ENCODE results near the gene GALK2.
"Not testable (repeated sequence)": the region's sequence is repeated elsewhere in the genome, so short reads cannot be mapped to it uniquely, and the experiment has no call there.

GALK2 gene

DNA sequence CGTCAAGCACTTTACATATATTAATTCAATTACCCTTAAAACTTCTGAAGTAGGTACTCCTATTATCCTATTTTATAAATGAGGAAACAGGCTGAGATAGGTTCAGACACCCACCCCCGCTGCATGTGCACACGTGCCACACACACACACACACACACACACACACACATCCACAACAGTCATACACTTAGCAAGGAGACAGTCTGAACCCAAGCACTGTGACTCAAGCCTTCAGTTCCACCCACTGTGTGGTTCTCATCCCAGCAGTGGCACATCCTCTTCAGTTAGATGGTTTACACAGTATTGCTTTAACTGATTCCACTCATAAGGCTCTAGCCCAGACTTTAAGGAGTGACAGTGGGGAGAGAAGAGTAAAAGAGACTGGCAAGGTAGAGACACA is 161.9 kb downstream of the GALK2 start:
- Histone ChIP-seq H3K36me3 (ENCODE audit: insufficient read depth, low read length) (no peaks in the 10 kb centered on the region; the same call in 1 of the 2 replicates), H3K4me2 (ENCODE audit: low read length) (no peak overlapping the region), H3K9me2 (ENCODE audit: low read depth, low read length) (no peaks in the 10 kb centered on the region), H3K4me3 (ENCODE audit: low read depth, low read length, poor library complexity, severe bottlenecking) (no peak overlapping the region), H4K20me1 (ENCODE audit: insufficient read depth, low read length) (no peaks in the 10 kb centered on the region), H3K27ac (ENCODE audit: low read depth, low read length, poor library complexity, severe bottlenecking) (no peak overlapping the region), H3K27me3 (ENCODE audit: insufficient read depth, low read length) (no peaks in the 10 kb centered on the region), H3K9ac (ENCODE audit: low read length) (no peak overlapping the region), H3K9me3 (ENCODE audit: low read length) (no peaks in the 10 kb centered on the region), H2AFZ (ENCODE audit: low read length) (no peak overlapping the region), H3K79me2 (ENCODE audit: insufficient read depth, low read length) (no peaks in the 10 kb centered on the region), H3F3A (ENCODE audit: insufficient read depth, low read length) (no peaks in the 10 kb centered on the region; the same call in 1 of the 2 replicates), H3K4me1 (ENCODE audit: insufficient read depth, low read length, severe bottlenecking) (no peaks in the 10 kb centered on the region)
- TF ChIP-seq CTCF (IDR thresholded peaks at IDR 0.05; ENCODE audit: low read length) (no peak), EZH2 (IDR thresholded peaks at IDR 0.05; ENCODE audit: borderline replicate concordance, low read length) (no peak)

GRCh38 chr15:49339656-49340055 is 169.6 kb downstream of the GALK2 start:
- H3K9ac ChIP-seq (ENCODE audit: low read length), result no peak overlapping the region
- no peaks in the 10 kb centered on the region for H3K9me2 ChIP-seq (ENCODE audit: low read depth, low read length)
- H3K79me2 ChIP-seq (ENCODE audit: insufficient read depth, low read length), result no peaks in the 10 kb centered on the region
- no peaks in the 10 kb centered on the region for H3K36me3 ChIP-seq (ENCODE audit: insufficient read depth, low read length)
- no peaks in the 10 kb centered on the region for H3K9me3 ChIP-seq (ENCODE audit: low read length)
- H3K4me2 ChIP-seq (ENCODE audit: low read length), result no peak overlapping the region
- H2AFZ ChIP-seq (ENCODE audit: low read length), result no peak overlapping the region
- TF ChIP-seq CTCF (IDR thresholded peaks at IDR 0.05; ENCODE audit: low read length), result no peak
- no peak for TF ChIP-seq EZH2 (IDR thresholded peaks at IDR 0.05; ENCODE audit: borderline replicate concordance, low read length)
- no peaks in the 10 kb centered on the region; the same call in 1 of the 2 replicates for H3F3A ChIP-seq (ENCODE audit: insufficient read depth, low read length)
- no peak overlapping the region for H3K4me3 ChIP-seq (ENCODE audit: low read depth, low read length, poor library complexity, severe bottlenecking)
- no peaks in the 10 kb centered on the region for H4K20me1 ChIP-seq (ENCODE audit: insufficient read depth, low read length)
- no peaks in the 10 kb centered on the region for H3K27me3 ChIP-seq (ENCODE audit: insufficient read depth, low read length)
- H3K27ac ChIP-seq (ENCODE audit: low read depth, low read length, poor library complexity, severe bottlenecking), result no peak overlapping the region
- no peaks in the 10 kb centered on the region for H3K4me1 ChIP-seq (ENCODE audit: insufficient read depth, low read length, severe bottlenecking)

GRCh38 chr15:49343546-49343945 is 173.5 kb downstream of the GALK2 start:
- H3K4me3 ChIP-seq (ENCODE audit: low read depth, low read length, poor library complexity, severe bottlenecking), result no peak overlapping the region
- H3K27me3 ChIP-seq (ENCODE audit: insufficient read depth, low read length), result no peaks in the 10 kb centered on the region
- H3K36me3 ChIP-seq (ENCODE audit: insufficient read depth, low read length), result no peaks in the 10 kb centered on the region
- H3K4me2 ChIP-seq (ENCODE audit: low read length), result no peak overlapping the region
- TF ChIP-seq CTCF (IDR thresholded peaks at IDR 0.05; ENCODE audit: low read length), result no peak
- no peak for TF ChIP-seq EZH2 (IDR thresholded peaks at IDR 0.05; ENCODE audit: borderline replicate concordance, low read length)
- no peaks in the 10 kb centered on the region; the same call in 1 of the 2 replicates for H3F3A ChIP-seq (ENCODE audit: insufficient read depth, low read length)
- no peaks in the 10 kb centered on the region for H3K9me2 ChIP-seq (ENCODE audit: low read depth, low read length)
- no peaks in the 10 kb centered on the region for H3K4me1 ChIP-seq (ENCODE audit: insufficient read depth, low read length, severe bottlenecking)
- no peaks in the 10 kb centered on the region for H3K79me2 ChIP-seq (ENCODE audit: insufficient read depth, low read length)
- no peaks in the 10 kb centered on the region for H4K20me1 ChIP-seq (ENCODE audit: insufficient read depth, low read length)
- no peak overlapping the region for H2AFZ ChIP-seq (ENCODE audit: low read length)
- no peaks in the 10 kb centered on the region for H3K9me3 ChIP-seq (ENCODE audit: low read length)
- no peak overlapping the region for H3K27ac ChIP-seq (ENCODE audit: low read depth, low read length, poor library complexity, severe bottlenecking)
- H3K9ac ChIP-seq (ENCODE audit: low read length), result no peak overlapping the region

DNA sequence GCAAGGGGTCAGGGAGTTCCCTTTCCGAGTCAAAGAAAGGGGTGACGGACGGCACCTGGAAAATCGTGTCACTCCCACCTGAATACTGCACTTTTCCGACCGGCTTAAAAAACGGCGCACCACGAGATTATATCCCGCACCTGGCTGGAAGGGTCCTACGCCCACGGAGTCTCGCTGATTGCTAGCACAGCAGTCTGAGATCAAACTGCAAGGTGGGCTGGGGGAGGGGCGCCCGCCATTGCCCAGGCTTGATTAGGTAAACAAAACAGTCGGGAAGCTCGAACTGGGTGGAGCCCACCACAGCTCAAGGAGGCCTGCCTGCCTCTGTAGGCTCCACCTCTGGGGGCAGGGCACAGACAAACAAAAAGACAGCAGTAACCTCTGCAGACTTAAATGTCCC is 184.4 kb downstream of the GALK2 start:
- H3K9ac ChIP-seq (ENCODE audit: low read length); H3K27ac ChIP-seq (ENCODE audit: low read depth, low read length, poor library complexity, severe bottlenecking); H3K79me2 ChIP-seq (ENCODE audit: insufficient read depth, low read length); H3F3A ChIP-seq (ENCODE audit: insufficient read depth, low read length); H3K4me1 ChIP-seq (ENCODE audit: insufficient read depth, low read length, severe bottlenecking); H3K4me2 ChIP-seq (ENCODE audit: low read length); H3K36me3 ChIP-seq (ENCODE audit: insufficient read depth, low read length); H4K20me1 ChIP-seq (ENCODE audit: insufficient read depth, low read length); H3K4me3 ChIP-seq (ENCODE audit: low read depth, low read length, poor library complexity, severe bottlenecking); H2AFZ ChIP-seq (ENCODE audit: low read length); H3K9me3 ChIP-seq (ENCODE audit: low read length); H3K9me2 ChIP-seq (ENCODE audit: low read depth, low read length); H3K27me3 ChIP-seq (ENCODE audit: insufficient read depth, low read length): not testable (repeated sequence)

Measured in OCI-LY1 (cell line).